Pancreas (tissue), 10 donors: ENCODE measurements around the gene RERE. TPM values are rescaled to one million over a fixed set of nuclear protein-coding genes. Genes with fewer than 3 reads are reported as not detected.
"Not testable (repeated sequence)": the region's sequence is repeated elsewhere in the genome, so short reads cannot be mapped to it uniquely, and the experiment has no call there.

Source experiments
- ATAC-seq, 4 donors: fragments of 200-7000 bp; cut with Tn5 transposase; one replicate each; pipeline versions ENCODE4 v1.8.0 to v1.9.1; 2020; ENCODE audit warnings: mild to moderate bottlenecking in 4 of 4, moderate library complexity in 4 of 4
- DNase-seq, 6 donors: peaks; one replicate each; pipeline ENCODE4 v3.0.0-alpha.2; 2020
- FAIRE-seq: peaks from 2 replicates; lab custom pipeline; 2012; peaks lifted over from hg19 to GRCh38; lab: Jason Lieb, UNC
- H3K27ac ChIP-seq, 4 donors: fragments of 200-600 bp; sonication (generic); 1 replicate in 3 of 4; 2 replicates in 1 of 4; pipeline versions ENCODE4 v1.5.0 to v1.8.0; 2020
- H3K27me3 ChIP-seq, 4 donors: fragments of 200-600 bp; one replicate each; pipeline ENCODE4 v1.8.0; 2021
- H3K36me3 ChIP-seq, 3 donors: fragments of 200-600 bp; sonication (generic) in 1 of 3; one replicate each; pipeline versions ENCODE4 v1.5.0 to v1.8.0; 2020 to 2021
- H3K4me1 ChIP-seq, 3 donors: fragments of 200-600 bp; one replicate each; pipeline ENCODE4 v1.8.0; 2021
- H3K4me3 ChIP-seq, 4 donors: fragments of 200-600 bp; sonication (generic) in 2 of 4; one replicate each; pipeline versions ENCODE4 v1.5.0 to v1.8.0; 2020 to 2021
- H3K9me3 ChIP-seq, 4 donors: fragments of 200-600 bp; one replicate each; pipeline ENCODE4 v1.8.0; 2021
- CTCF ChIP-seq, 4 donors: fragments of 200-600 bp; sonication (generic) in 3 of 4; IDR thresholded peaks; one replicate each; pipeline versions ENCODE4 v1.5.0 to v1.8.0; 2021; ENCODE audit warnings: antibody characterized with exemption in 4 of 4
- WGBS, 2 donors: extraction: QIAGEN DNeasy Blood & Tissue Kit; methylation state at CpG; one replicate each; pipeline ENCODE4 v1.1.7; 2013; 5-methylcytosine and 5-hydroxymethylcytosine counted together
- intact Hi-C, 3 donors: fragments of 100-400 bp; cut with DNase I; formaldehyde crosslinking; loops; one replicate each; pipeline versions ENCODE4 v1.11.1 to v1.14.2; 2022
- polyA plus RNA-seq, 2 donors: library from polyadenylated mRNA; stranded (reverse); fragments of 200-250 nt; gene quantifications; one replicate each; pipeline ENCODE4 v1.2.3, GENCODE V29; 2013
- total RNA-seq, 6 donors: library from RNA; stranded (reverse); fragmentation: NEBNext Ultra II Directional in 4 of 6; extraction: Animal tissue kit (Norgen Biotek cat#: 25700) in 4 of 6; gene quantifications; one replicate each; pipeline versions ENCODE4 v1.2.1 to v1.2.4, GENCODE V29; 2021 to 2023
- donor health status: healthy with polysubstance abuse.
- donor health status: DM: no; HTN: no; CAD: no; lungs with moderate emphysema.
- donor health status: DM: no; HTN: no; CAD: no.
- donor health status: control.
- donor health status: control.
- donor health status: Bipolar disorder and iron deficiency.
- donor health status: DM: yes; HTN: yes; CAD: no.
- donor health status: DM: no; HTN: no; CAD: no.
- donor health status: DM: no; HTN: no; CAD: no.
- donor health status: DM: yes; HTN: yes; CAD: no.

Gene RERE
- total and polyA plus RNA-seq, 8 donors: 27.0 to 76.7 (median 50.7) TPM

GRCh38 chr1:8726801-8727186 is 90.6 kb downstream of the RERE start:
- WGBS, 2 donors: 46 to 56% methylated on average over 7 of the region's 7 CpGs
- H3K36me3 ChIP-seq, H3K4me3 ChIP-seq, FAIRE-seq, H3K27ac ChIP-seq, H3K27me3 ChIP-seq, DNase-seq, H3K9me3 ChIP-seq: not testable (repeated sequence)
- peaks cover 7 to 11% (median 7%) of the 10 kb centered on the region in 3 donors for H3K4me1 ChIP-seq
- peak; percentile 31 to 50 (median 35) for ATAC-seq
- intact Hi-C loops: loop anchor here in 2 of 3 donors (5.0 to 10.0 kb wide), 2 partner anchors 164 to 172 kb away; no protein-coding TSS in a partner anchor
- TF ChIP-seq CTCF (IDR thresholded peaks at IDR 0.05): peak in 1 of 4 donors; percentile 12

GRCh38 chr1:8723010-8723409 is 94.4 kb downstream of the RERE start:
- intact Hi-C loops: loop anchor here in 1 of 3 donors (10.0 kb wide), 1 partner anchor 168 kb away; no protein-coding TSS in a partner anchor
- FAIRE-seq (no peak), ATAC-seq (peak in 1 of 4 donors; percentile 10), DNase-seq (no peak)
- Histone ChIP-seq H3K27me3 (no peaks in the 10 kb centered on the region), H3K9me3 (no peaks in the 10 kb centered on the region), H3K36me3 (no peaks in the 10 kb centered on the region), H3K27ac (no peak overlapping the region), H3K4me1 (peaks cover 7 to 16% (median 10%) of the 10 kb centered on the region in 3 donors), H3K4me3 (no peak overlapping the region)
- WGBS, 2 donors: 12% methylated on average over 2 of the region's 2 CpGs
- no peak for TF ChIP-seq CTCF (IDR thresholded peaks at IDR 0.05)

DNA sequence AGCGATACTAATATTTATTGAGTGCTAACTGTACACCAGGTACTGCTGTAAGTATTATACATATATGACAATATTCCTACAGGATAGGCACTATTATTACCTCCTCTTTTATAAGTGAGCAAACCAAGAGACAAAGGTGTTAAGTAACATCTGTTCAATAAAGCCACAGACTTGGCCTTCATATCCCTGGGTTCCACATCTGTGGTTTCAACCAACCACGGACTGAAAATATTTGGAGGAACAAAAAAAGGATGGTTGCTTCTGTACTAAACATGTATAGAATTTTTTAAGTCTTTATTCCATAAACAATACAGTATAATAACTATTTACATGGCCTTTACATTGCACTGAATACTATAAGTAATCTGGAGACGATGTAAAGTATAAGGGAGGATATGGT is 95.1 kb downstream of the RERE start:
- no peak for ATAC-seq
- intact Hi-C loops: loop anchor here in 1 of 3 donors (10.0 kb wide), 1 partner anchor 168 kb away; no protein-coding TSS in a partner anchor
- no peak for TF ChIP-seq CTCF (IDR thresholded peaks at IDR 0.05)

DNA sequence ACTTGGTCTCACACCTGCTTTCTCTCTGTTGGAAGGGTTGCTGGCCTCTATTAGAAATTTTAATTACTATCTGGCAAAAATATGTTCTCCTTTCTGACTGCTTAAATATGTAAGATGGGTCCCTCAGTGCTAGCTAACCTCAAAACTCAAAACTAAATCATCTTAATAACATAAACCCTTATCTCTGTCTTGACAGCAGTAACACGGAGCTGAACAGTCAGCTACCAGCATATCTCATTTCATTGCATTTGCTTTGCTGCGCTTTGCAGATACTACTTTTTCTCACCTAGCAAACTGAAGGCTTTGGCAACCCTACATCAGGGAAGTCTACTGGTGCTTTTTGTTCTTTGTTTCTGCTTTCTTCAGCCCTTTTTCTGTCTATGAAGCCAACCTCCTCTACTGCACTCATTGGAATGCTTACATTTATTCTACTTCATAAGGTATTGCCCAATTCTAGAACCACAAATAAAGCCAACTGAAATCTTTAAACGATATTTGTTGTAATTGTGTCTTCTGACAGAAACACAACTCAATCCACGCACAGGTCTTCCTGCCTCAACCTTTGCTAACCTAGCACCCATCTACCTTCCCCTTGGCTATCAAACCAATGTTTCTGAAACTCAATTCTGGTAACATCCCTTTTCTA is 95.6 kb downstream of the RERE start:
- DNase-seq: no peak
- no peak overlapping the region for H3K4me3 ChIP-seq
- FAIRE-seq: no peak
- H3K36me3 ChIP-seq: no peaks in the 10 kb centered on the region
- H3K4me1 ChIP-seq: peaks cover 13 to 27% (median 22%) of the 10 kb centered on the region in 3 donors
- no peak for TF ChIP-seq CTCF (IDR thresholded peaks at IDR 0.05)
- H3K27ac ChIP-seq: no peak overlapping the region
- WGBS, 2 donors: 51 to 52% methylated on average over 4 of the region's 4 CpGs
- H3K27me3 ChIP-seq: no peaks in the 10 kb centered on the region
- ATAC-seq: no peak
- intact Hi-C loops: loop anchor here in 1 of 3 donors (10.0 kb wide), 1 partner anchor 167 kb away; no protein-coding TSS in a partner anchor
- H3K9me3 ChIP-seq: no peaks in the 10 kb centered on the region

More for the DNA sequence above, 95.1 kb downstream of the RERE start:
- Histone ChIP-seq H3K4me1 (peaks cover 8 to 21% (median 16%) of the 10 kb centered on the region in 3 donors), H3K9me3 (no peaks in the 10 kb centered on the region), H3K27me3 (no peaks in the 10 kb centered on the region), H3K4me3 (no peak overlapping the region), H3K36me3 (no peaks in the 10 kb centered on the region), H3K27ac (no peak overlapping the region)
- FAIRE-seq (no peak), DNase-seq (no peak)
- 92 to 95% methylated on average over 3 of the region's 3 CpGs for WGBS, 2 donors

- 94 to 95% methylated on average over 8 of the region's 8 CpGs for WGBS, 2 donors
- Histone ChIP-seq H3K36me3 (no peaks in the 10 kb centered on the region), H3K27ac (no peak overlapping the region), H3K4me3 (no peak overlapping the region), H3K4me1 (peaks cover 21 to 33% (median 29%) of the 10 kb centered on the region in 3 donors), H3K9me3 (no peaks in the 10 kb centered on the region), H3K27me3 (no peaks in the 10 kb centered on the region)
- no peak for TF ChIP-seq CTCF (IDR thresholded peaks at IDR 0.05)
- DNase-seq (no peak), ATAC-seq (no peak), FAIRE-seq (no peak)
- intact Hi-C loops: loop anchor here in 1 of 3 donors (10.0 kb wide), 1 partner anchor 166 kb away; no protein-coding TSS in a partner anchor
These were observed 97.1 kb downstream of the RERE start for GRCh38 chr1:8720347-8720746.
